ENCODE measurements around the gene CD300A. TPM values are rescaled to one million over a fixed set of nuclear protein-coding genes. Genes with fewer than 3 reads are reported as not detected.
"Not testable (repeated sequence)": the region's sequence is repeated elsewhere in the genome, so short reads cannot be mapped to it uniquely, and the experiment has no call there.

CD300A gene
- polyA plus RNA-seq, 4 donors: 1.0 to 1.4 (median 1.2) TPM

- no peak for DNase-seq (ENCODE audit: low read depth in 4 of 4, low spot score in 2 of 4)
Measured at GRCh38 chr17:74477411-74477810, 11.0 kb downstream of the CD300A start.

GRCh38 chr17:74478420-74479100 lies 12.1 kb downstream of the CD300A start:
- no peak for DNase-seq (ENCODE audit: low read depth in 4 of 4, low spot score in 2 of 4)

GRCh38 chr17:74480290-74480689 lies 13.9 kb downstream of the CD300A start:
- no peak for DNase-seq (ENCODE audit: low read depth in 4 of 4, low spot score in 2 of 4)

GRCh38 chr17:74481621-74482020 lies 15.2 kb downstream of the CD300A start:
- DNase-seq (ENCODE audit: low read depth in 4 of 4, low spot score in 2 of 4): no peak

- DNase-seq (ENCODE audit: low read depth in 4 of 4, low spot score in 2 of 4): no peak
Measured at GRCh38 chr17:74484066-74484465, 17.6 kb downstream of the CD300A start.

GRCh38 chr17:74485022-74485743 lies 18.7 kb downstream of the CD300A start:
- DNase-seq (ENCODE audit: low read depth in 4 of 4, low spot score in 2 of 4): no peak

- DNase-seq (ENCODE audit: low read depth in 4 of 4, low spot score in 2 of 4): no peak
Measured at GRCh38 chr17:74485841-74486240, 19.4 kb downstream of the CD300A start.

- DNase-seq (ENCODE audit: low read depth in 4 of 4, low spot score in 2 of 4): not testable (repeated sequence)
Measured at GRCh38 chr17:74488276-74488675, 21.8 kb downstream of the CD300A start.

GRCh38 chr17:74490716-74491115 lies 24.3 kb downstream of the CD300A start:
- DNase-seq (ENCODE audit: low read depth in 4 of 4, low spot score in 2 of 4): no peak

- DNase-seq (ENCODE audit: low read depth in 4 of 4, low spot score in 2 of 4): no peak
Measured at GRCh38 chr17:74491626-74492025, 25.2 kb downstream of the CD300A start.

- peak in 2 of 4 donors; percentile 35 to 69 for DNase-seq (ENCODE audit: low read depth in 4 of 4, low spot score in 2 of 4)
Measured at GRCh38 chr17:74493331-74493833, 26.9 kb downstream of the CD300A start.

GRCh38 chr17:74497471-74497870 lies 31.0 kb downstream of the CD300A start:
- DNase-seq (ENCODE audit: low read depth in 4 of 4, low spot score in 2 of 4): no peak

GRCh38 chr17:74499992-74500391 lies 33.6 kb downstream of the CD300A start:
- no peak for DNase-seq (ENCODE audit: low read depth in 4 of 4, low spot score in 2 of 4)

GRCh38 chr17:74502861-74503260 lies 36.4 kb downstream of the CD300A start:
- no peak for DNase-seq (ENCODE audit: low read depth in 4 of 4, low spot score in 2 of 4)

GRCh38 chr17:74503949-74504348 lies 37.5 kb downstream of the CD300A start:
- DNase-seq (ENCODE audit: low read depth in 4 of 4, low spot score in 2 of 4): not testable (repeated sequence)

- DNase-seq (ENCODE audit: low read depth in 4 of 4, low spot score in 2 of 4): no peak
Measured at GRCh38 chr17:74508156-74508555, 41.7 kb downstream of the CD300A start.

- DNase-seq (ENCODE audit: low read depth in 4 of 4, low spot score in 2 of 4): no peak
Measured at GRCh38 chr17:74512036-74512435, 45.6 kb downstream of the CD300A start.

GRCh38 chr17:74512624-74513091 lies 46.2 kb downstream of the CD300A start:
- DNase-seq (ENCODE audit: low read depth in 4 of 4, low spot score in 2 of 4): no peak

- peak in 1 of 4 donors; percentile 36 for DNase-seq (ENCODE audit: low read depth in 4 of 4, low spot score in 2 of 4)
Measured at GRCh38 chr17:74513987-74514631, 47.7 kb downstream of the CD300A start.

- no peak for DNase-seq (ENCODE audit: low read depth in 4 of 4, low spot score in 2 of 4)
Measured at GRCh38 chr17:74514632-74515334, 48.3 kb downstream of the CD300A start.

- DNase-seq (ENCODE audit: low read depth in 4 of 4, low spot score in 2 of 4): no peak
Measured at GRCh38 chr17:74515941-74516340, 49.5 kb downstream of the CD300A start.

Measured in left renal cortex interstitium (tissue), 4 donors.